HCT116 (cell line): Measurements from ENCODE around the gene ZIC5. TPM values are rescaled to one million over a fixed set of nuclear protein-coding genes. Genes with fewer than 3 reads are reported as not detected.

Source experiments
- ATAC-seq: fragments of 200-7000 bp; cut with Tn5 transposase; 2 replicates; pipeline ENCODE4 v1.9.1; 2020; ENCODE audit warnings: mild to moderate bottlenecking, moderate library complexity
- BruUV-seq: library from RNA; stranded (reverse); fragments of 400-500 nt; replicated peaks from 2 replicates; lab custom pipeline; 2021; lab: Mats Ljungman, UMichigan
- CTCF ChIA-PET: fragments of 300-600 bp; sonication (Branson Sonifier 250); formaldehyde crosslinking; loops from one replicate; lab custom pipeline; 2021; ENCODE audit warnings: antibody characterized with exemption; lab: Charles Lee
- POLR2A ChIA-PET: fragments of 300-600, 350-600 bp; sonication (Branson Sonifier 250); formaldehyde crosslinking; loops from one replicate; lab custom pipeline; 2021; ENCODE audit warnings: antibody characterized with exemption; lab: Charles Lee
- RAD21 ChIA-PET, 2 experiments: fragments of 300-600 bp; sonication (Branson Sonifier 250); formaldehyde crosslinking; loops; one replicate each; lab custom pipeline; 2023; ENCODE audit warnings: low total read pairs in 2 of 2; ENCODE audit not compliant: uncharacterized antibody in 2 of 2, unreplicated experiment in 2 of 2, low non-redundant PET in 1 of 2; lab: Charles Lee
- DNase-seq: peaks from one replicate; pipeline ENCODE4 v3.0.0-alpha.2; 2010; ENCODE audit warnings: low read depth, low spot score
- H2AFZ ChIP-seq: fragments of 200-600 bp; shearing (Covaris generic), sonication (generic); 2 replicates; pipeline ENCODE4 v1.6.1; 2017; ENCODE audit warnings: low read depth, mixed run types, mixed read lengths, antibody characterized with exemption, low read length; ENCODE audit not compliant: poor library complexity, severe bottlenecking
- H3K27ac ChIP-seq: 2 replicates; pipeline ENCODE4 v1.5.1; 2012; ENCODE audit warnings: low read depth, low read length
- H3K27me3 ChIP-seq: fragments of 200-600 bp; sonication (generic); 2 replicates; pipeline ENCODE4 v1.6.1; 2016; ENCODE audit warnings: mixed run types, low read length, mixed read lengths; ENCODE audit not compliant: insufficient read depth
- H3K36me3 ChIP-seq, 2 experiments: fragments of 200-500 bp in 1 of 2; fragments of 200-600 bp in 1 of 2; sonication (Bioruptor generic) in 1 of 2; sonication (generic) in 1 of 2; 2 replicates each; pipeline versions ENCODE4 v1.5.1 to v1.6.1; 2014 to 2016; ENCODE audit warnings: low read length in 2 of 2, inconsistent platforms in 1 of 2, mixed read lengths in 1 of 2, mixed run types in 1 of 2; ENCODE audit not compliant: insufficient read depth in 2 of 2, control insufficient read depth in 1 of 2
- H3K4me1 ChIP-seq, 2 experiments: fragments of 200-600 bp in 1 of 2; sonication (generic) in 1 of 2; 2 replicates each; pipeline versions ENCODE4 v1.5.1 to v1.6.1; 2012 to 2017; ENCODE audit warnings: low read length in 2 of 2, inconsistent platforms in 1 of 2, mild to moderate bottlenecking in 1 of 2, mixed read lengths in 1 of 2, mixed run types in 1 of 2, moderate library complexity in 1 of 2; ENCODE audit not compliant: insufficient read depth in 2 of 2, control insufficient read depth in 1 of 2
- H3K4me2 ChIP-seq: fragments of 200-600 bp; sonication (generic); 2 replicates; pipeline ENCODE4 v1.6.1; 2017; ENCODE audit warnings: mixed run types, low read length, mixed read lengths
- H3K4me3 ChIP-seq, 2 experiments: fragments of 200-600 bp in 1 of 2; sonication (generic) in 1 of 2; replicated peaks in 1 of 2; 2 replicates each; pipeline ENCODE4 v1.5.1; 2011 to 2016; ENCODE audit warnings: low read length in 2 of 2, control low read depth in 1 of 2, low read depth in 1 of 2, mild to moderate bottlenecking in 1 of 2, mixed read lengths in 1 of 2, mixed run types in 1 of 2
- H3K79me2 ChIP-seq: fragments of 200-600 bp; sonication (generic); 2 replicates; pipeline ENCODE4 v1.6.1; 2017; ENCODE audit warnings: mild to moderate bottlenecking, mixed run types, low read length, moderate library complexity, mixed read lengths; ENCODE audit not compliant: insufficient read depth
- H3K9ac ChIP-seq: fragments of 200-600 bp; sonication (generic); 2 replicates; pipeline ENCODE4 v1.6.1; 2016; ENCODE audit warnings: low read length, mixed read lengths
- H3K9me2 ChIP-seq: fragments of 200-600 bp; sonication (generic), shearing (Covaris generic); 2 replicates; pipeline ENCODE4 v1.6.1; 2017; ENCODE audit warnings: mixed run types, mild to moderate bottlenecking, moderate library complexity; ENCODE audit not compliant: insufficient read depth
- H3K9me3 ChIP-seq, 2 experiments: fragments of 200-500 bp in 1 of 2; fragments of 200-600 bp in 1 of 2; sonication (Bioruptor generic) in 1 of 2; sonication (generic) in 1 of 2; 2 replicates each; pipeline ENCODE4 v1.6.1; 2014 to 2017; ENCODE audit warnings: low read length in 2 of 2, mixed read lengths in 2 of 2, inconsistent platforms in 1 of 2, low read depth in 1 of 2, mild to moderate bottlenecking in 1 of 2, mixed run types in 1 of 2, moderate library complexity in 1 of 2; ENCODE audit not compliant: control insufficient read depth in 1 of 2, insufficient read depth in 1 of 2
- H4K20me1 ChIP-seq: fragments of 200-600 bp; sonication (generic), shearing (Covaris generic); 2 replicates; pipeline ENCODE4 v1.6.1; 2017; ENCODE audit warnings: mixed run types, mild to moderate bottlenecking, moderate library complexity; ENCODE audit not compliant: insufficient read depth
- ELF1 ChIP-seq: IDR thresholded peaks from 2 replicates; pipeline ENCODE4 v1.6.1; 2012; ENCODE audit warnings: low read depth, borderline replicate concordance
- FOSL1 ChIP-seq: IDR thresholded peaks from 2 replicates; pipeline ENCODE4 v1.6.1; 2012; ENCODE audit warnings: low read depth
- POLR2AphosphoS5 ChIP-seq: IDR thresholded peaks from 2 replicates; pipeline ENCODE4 v1.6.1; 2011; ENCODE audit warnings: mild to moderate bottlenecking, low read depth, low read length, moderate library complexity
- SIN3A ChIP-seq: IDR thresholded peaks from 2 replicates; pipeline ENCODE4 v1.6.1; 2012; ENCODE audit warnings: low read depth
- SRF ChIP-seq: IDR thresholded peaks from 2 replicates; pipeline ENCODE4 v1.6.1; 2012; ENCODE audit warnings: low read depth
- ZNF274 ChIP-seq: fragments of 200-500 bp; sonication (Bioruptor generic); IDR thresholded peaks from 2 replicates; pipeline ENCODE4 v1.6.1; 2014; ENCODE audit warnings: mild to moderate bottlenecking, low read depth, low read length, inconsistent platforms
- intact Hi-C: fragments of 100-400 bp; cut with micrococcal nuclease; formaldehyde crosslinking; loops from 2 replicates; pipeline ENCODE4 v1.10.0; 2022
- total RNA-seq: library from RNA; stranded (reverse); gene quantifications from one replicate; pipeline ENCODE4 v1.2.1, GENCODE V29; 2021; ENCODE audit not compliant: unreplicated experiment
- TF ChIP-seq, protein P1 (sequence below): IDR thresholded peaks from 2 replicates; pipeline ENCODE4 v1.6.1; 2012; ENCODE audit warnings: low read depth
- TF ChIP-seq, protein P2 (sequence below): IDR thresholded peaks from 2 replicates; pipeline ENCODE4 v1.6.1; 2011; ENCODE audit warnings: mild to moderate bottlenecking, low read length, moderate library complexity; ENCODE audit not compliant: insufficient replicate concordance; ENCODE audit errors: extremely low read depth

The ZIC5 gene
- total RNA-seq, 1 experiment from 2014 or later = 10.3 TPM

DNA sequence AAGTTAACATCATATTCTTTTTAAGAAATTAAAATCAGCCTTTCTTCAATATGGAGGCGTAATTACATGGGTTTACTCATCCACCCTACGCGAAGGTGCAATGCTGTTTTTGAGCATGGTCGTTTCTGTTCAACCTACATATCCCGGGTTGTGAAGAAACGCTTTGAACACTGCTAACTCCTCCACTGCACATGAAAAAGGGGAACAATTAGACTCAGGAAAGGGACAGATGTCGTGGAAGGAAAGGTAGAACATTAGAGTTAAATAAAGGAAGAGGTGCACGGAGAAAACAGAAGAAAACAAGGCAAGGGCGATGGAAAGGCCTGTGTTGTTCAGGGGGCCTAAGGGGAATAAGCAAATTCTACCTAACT lies 4.1 kb downstream of the ZIC5 start:
- intact Hi-C loops = loop anchor here (5.0 kb wide), 2 partner anchors 310 to 545 kb away; no protein-coding TSS in a partner anchor
- ChIA-PET CTCF (no interaction called here), POLR2A (no interaction called here), RAD21 (no interaction called here)
- Histone ChIP-seq H3K4me2 (peak overlapping the region; percentile 99), H3K4me1 (peaks cover 10 to 33% of the 10 kb centered on the region in 2 experiments), H3K9ac (peak overlapping the region; percentile 96), H3K36me3 (peaks cover 11 to 20% of the 10 kb centered on the region in 2 experiments; a peak in 2 of 4 replicates), H4K20me1 (no peaks in the 10 kb centered on the region), H3K79me2 (peaks cover 51% of the 10 kb centered on the region), H3K27ac (peak overlapping the region; percentile 97), H3K4me3 (peak overlapping the region; percentile 79 to 82), H3K27me3 (no peaks in the 10 kb centered on the region), H3K9me3 (no peaks in the 10 kb centered on the region)
- ATAC-seq = no peak
- BruUV-seq = no TSS peak
- no peak for TF ChIP-seq SIN3A
- no peak for TF ChIP-seq ZNF274
- TF ChIP-seq ELF1 = no peak
- TF ChIP-seq, protein P1, sequence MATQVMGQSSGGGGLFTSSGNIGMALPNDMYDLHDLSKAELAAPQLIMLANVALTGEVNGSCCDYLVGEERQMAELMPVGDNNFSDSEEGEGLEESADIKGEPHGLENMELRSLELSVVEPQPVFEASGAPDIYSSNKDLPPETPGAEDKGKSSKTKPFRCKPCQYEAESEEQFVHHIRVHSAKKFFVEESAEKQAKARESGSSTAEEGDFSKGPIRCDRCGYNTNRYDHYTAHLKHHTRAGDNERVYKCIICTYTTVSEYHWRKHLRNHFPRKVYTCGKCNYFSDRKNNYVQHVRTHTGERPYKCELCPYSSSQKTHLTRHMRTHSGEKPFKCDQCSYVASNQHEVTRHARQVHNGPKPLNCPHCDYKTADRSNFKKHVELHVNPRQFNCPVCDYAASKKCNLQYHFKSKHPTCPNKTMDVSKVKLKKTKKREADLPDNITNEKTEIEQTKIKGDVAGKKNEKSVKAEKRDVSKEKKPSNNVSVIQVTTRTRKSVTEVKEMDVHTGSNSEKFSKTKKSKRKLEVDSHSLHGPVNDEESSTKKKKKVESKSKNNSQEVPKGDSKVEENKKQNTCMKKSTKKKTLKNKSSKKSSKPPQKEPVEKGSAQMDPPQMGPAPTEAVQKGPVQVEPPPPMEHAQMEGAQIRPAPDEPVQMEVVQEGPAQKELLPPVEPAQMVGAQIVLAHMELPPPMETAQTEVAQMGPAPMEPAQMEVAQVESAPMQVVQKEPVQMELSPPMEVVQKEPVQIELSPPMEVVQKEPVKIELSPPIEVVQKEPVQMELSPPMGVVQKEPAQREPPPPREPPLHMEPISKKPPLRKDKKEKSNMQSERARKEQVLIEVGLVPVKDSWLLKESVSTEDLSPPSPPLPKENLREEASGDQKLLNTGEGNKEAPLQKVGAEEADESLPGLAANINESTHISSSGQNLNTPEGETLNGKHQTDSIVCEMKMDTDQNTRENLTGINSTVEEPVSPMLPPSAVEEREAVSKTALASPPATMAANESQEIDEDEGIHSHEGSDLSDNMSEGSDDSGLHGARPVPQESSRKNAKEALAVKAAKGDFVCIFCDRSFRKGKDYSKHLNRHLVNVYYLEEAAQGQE = no peak
- no peak for TF ChIP-seq SRF
- TF ChIP-seq, protein P2, sequence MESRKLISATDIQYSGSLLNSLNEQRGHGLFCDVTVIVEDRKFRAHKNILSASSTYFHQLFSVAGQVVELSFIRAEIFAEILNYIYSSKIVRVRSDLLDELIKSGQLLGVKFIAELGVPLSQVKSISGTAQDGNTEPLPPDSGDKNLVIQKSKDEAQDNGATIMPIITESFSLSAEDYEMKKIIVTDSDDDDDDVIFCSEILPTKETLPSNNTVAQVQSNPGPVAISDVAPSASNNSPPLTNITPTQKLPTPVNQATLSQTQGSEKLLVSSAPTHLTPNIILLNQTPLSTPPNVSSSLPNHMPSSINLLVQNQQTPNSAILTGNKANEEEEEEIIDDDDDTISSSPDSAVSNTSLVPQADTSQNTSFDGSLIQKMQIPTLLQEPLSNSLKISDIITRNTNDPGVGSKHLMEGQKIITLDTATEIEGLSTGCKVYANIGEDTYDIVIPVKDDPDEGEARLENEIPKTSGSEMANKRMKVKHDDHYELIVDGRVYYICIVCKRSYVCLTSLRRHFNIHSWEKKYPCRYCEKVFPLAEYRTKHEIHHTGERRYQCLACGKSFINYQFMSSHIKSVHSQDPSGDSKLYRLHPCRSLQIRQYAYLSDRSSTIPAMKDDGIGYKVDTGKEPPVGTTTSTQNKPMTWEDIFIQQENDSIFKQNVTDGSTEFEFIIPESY = no peak
- no peak for TF ChIP-seq POLR2AphosphoS5
- no peak for TF ChIP-seq FOSL1
- TF ChIP-seq, all 23 proteins: peak for 0
- Histone ChIP-seq H2AFZ (no peak overlapping the region), H3K9me2 (no peaks in the 10 kb centered on the region)
- DNase-seq = no peak
